Fibroblast of mammary gland (primary cell): ENCODE results near the gene LTA.

Experiments
- DNase-seq: peaks from one replicate; pipeline ENCODE4 v3.0.0-alpha.2; 2010; ENCODE audit warnings: low read depth
- H3K4me3 ChIP-seq: 2 replicates; pipeline ENCODE4 v1.5.1; 2011; ENCODE audit warnings: low read depth, mild to moderate bottlenecking, low read length, moderate library complexity; ENCODE audit not compliant: control insufficient read depth
- TF ChIP-seq, protein P1 (sequence below): conservative IDR thresholded peaks from 2 replicates; pipeline ENCODE4 v1.5.1; 2011; ENCODE audit warnings: low read depth, low read length, inconsistent platforms; ENCODE audit not compliant: control insufficient read depth, insufficient read depth

Gene LTA

GRCh38 chr6:31620586-31621319, 48.7 kb downstream of the LTA start, which contains the start of gene PRRC2A:
PRRC2A (plus strand) TSS chr6:31620715; CDS start chr6:31622790, 2,075 bp downstream.
- peak within 1 kb of the TSS; percentile 97 for H3K4me3 ChIP-seq
- DNase-seq = no peak
- TF ChIP-seq, protein P1, sequence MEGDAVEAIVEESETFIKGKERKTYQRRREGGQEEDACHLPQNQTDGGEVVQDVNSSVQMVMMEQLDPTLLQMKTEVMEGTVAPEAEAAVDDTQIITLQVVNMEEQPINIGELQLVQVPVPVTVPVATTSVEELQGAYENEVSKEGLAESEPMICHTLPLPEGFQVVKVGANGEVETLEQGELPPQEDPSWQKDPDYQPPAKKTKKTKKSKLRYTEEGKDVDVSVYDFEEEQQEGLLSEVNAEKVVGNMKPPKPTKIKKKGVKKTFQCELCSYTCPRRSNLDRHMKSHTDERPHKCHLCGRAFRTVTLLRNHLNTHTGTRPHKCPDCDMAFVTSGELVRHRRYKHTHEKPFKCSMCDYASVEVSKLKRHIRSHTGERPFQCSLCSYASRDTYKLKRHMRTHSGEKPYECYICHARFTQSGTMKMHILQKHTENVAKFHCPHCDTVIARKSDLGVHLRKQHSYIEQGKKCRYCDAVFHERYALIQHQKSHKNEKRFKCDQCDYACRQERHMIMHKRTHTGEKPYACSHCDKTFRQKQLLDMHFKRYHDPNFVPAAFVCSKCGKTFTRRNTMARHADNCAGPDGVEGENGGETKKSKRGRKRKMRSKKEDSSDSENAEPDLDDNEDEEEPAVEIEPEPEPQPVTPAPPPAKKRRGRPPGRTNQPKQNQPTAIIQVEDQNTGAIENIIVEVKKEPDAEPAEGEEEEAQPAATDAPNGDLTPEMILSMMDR = no peak

GRCh38 chr6:31621320-31621939, 49.3 kb downstream of the LTA start:
- no peak for DNase-seq
- peak overlapping the region; percentile 97 for H3K4me3 ChIP-seq
- TF ChIP-seq, protein P1 = no peak

GRCh38 chr6:31621991-31622390, 49.9 kb downstream of the LTA start:
- TF ChIP-seq, protein P1 = no peak
- H3K4me3 ChIP-seq = peak overlapping the region; percentile 97
- DNase-seq = no peak

GRCh38 chr6:31622684-31623091, 50.6 kb downstream of the LTA start:
- TF ChIP-seq, protein P1 = no peak
- no peak for DNase-seq
- peak overlapping the region; percentile 97 for H3K4me3 ChIP-seq
